ENCODE measurements around the gene DNAJC13. TPM values are rescaled to one million over a fixed set of nuclear protein-coding genes. Genes with fewer than 3 reads are reported as not detected.

DNAJC13 gene
- polyA plus RNA-seq, 2 of the 4 experiments (the other 2 are of a cell fraction) = 17.0 to 29.8 TPM

GRCh38 chr3:132407025-132407424 lies 10.3 kb upstream of the DNAJC13 start:
- H3K4me1 ChIP-seq = no peaks in the 10 kb centered on the region
- CTCF ChIA-PET = interaction anchor here (1.4 kb wide), 1 partner anchor 65 kb away, joined by 4 read pairs; no protein-coding TSS in a partner anchor
- H3K4me3 ChIP-seq = no peak overlapping the region
- POLR2A ChIA-PET = no interaction called here
- DNase-seq (ENCODE audit: low read depth in 1 of 2, low spot score in 1 of 2) (no peak), FAIRE-seq (no peak), ATAC-seq (no peak)
- H3K9me3 ChIP-seq = no peaks in the 10 kb centered on the region
- TF ChIP-seq NPAS2 (CRISPR knock-in tag; IDR thresholded peaks at IDR 0.05; ENCODE audit: borderline replicate concordance) (no peak), NFE2L2 (conservative IDR thresholded peaks at IDR 0.05; ENCODE audit: low read length) (no peak), TFCP2L1 (CRISPR knock-in tag; IDR thresholded peaks at IDR 0.05) (no peak), GATA3 (IDR thresholded peaks at IDR 0.05; ENCODE audit: borderline replicate concordance) (no peak), ZSCAN20 (CRISPR knock-in tag; IDR thresholded peaks at IDR 0.05) (no peak), HDAC2 (IDR thresholded peaks at IDR 0.05) (no peak), ZNF302 (CRISPR knock-in tag; IDR thresholded peaks at IDR 0.05) (no peak), CBX8 (IDR thresholded peaks at IDR 0.05) (no peak), EHMT2 (IDR thresholded peaks at IDR 0.05; ENCODE audit: low read depth) (no peak), CEBPB (IDR thresholded peaks at IDR 0.05) (no peak), USF2 (IDR thresholded peaks at IDR 0.05) (no peak), BCL3 (IDR thresholded peaks at IDR 0.05) (no peak)
- WGBS (ENCODE audit: missing lambda C conversion rate) = 81% methylated on average over 2 of the region's 2 CpGs
- no peak overlapping the region for H3K27ac ChIP-seq
- no peak overlapping the region for H3K4me2 ChIP-seq

DNA sequence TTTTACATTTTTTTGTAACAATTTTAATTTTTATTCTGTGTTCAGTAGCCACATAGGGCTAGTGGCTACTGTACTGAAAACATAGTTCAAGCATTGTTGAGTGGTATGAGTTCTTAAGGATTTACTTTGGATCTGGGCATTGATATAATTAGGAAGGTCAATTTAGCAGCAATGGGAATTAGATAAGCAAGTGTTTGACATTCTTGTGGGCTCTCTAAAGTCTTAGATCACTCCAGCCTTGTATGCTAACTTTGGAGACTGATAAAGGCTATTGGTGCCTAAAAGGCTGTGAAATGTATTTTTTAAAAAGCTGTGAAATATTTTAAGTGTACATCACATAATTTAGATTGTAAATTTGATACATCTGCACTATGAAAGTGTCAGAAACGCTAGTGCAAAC lies 2.5 kb upstream of the DNAJC13 start:
- Histone ChIP-seq H3K4me3 (no peak overlapping the region), H3K4me2 (no peak overlapping the region), H3K27ac (no peak overlapping the region), H3K4me1 (peaks cover 16% of the 10 kb centered on the region; the same call in 2 of the 3 replicates), H3K9me3 (no peaks in the 10 kb centered on the region)
- TF ChIP-seq ZNF302 (CRISPR knock-in tag; IDR thresholded peaks at IDR 0.05) (no peak), MYC (IDR thresholded peaks at IDR 0.05; ENCODE audit: borderline replicate concordance, low read length) (no peak), ZFP36 (IDR thresholded peaks at IDR 0.05; ENCODE audit: borderline replicate concordance, partially characterized antibody) (no peak), EP300 (IDR thresholded peaks at IDR 0.05) (no peak), RAD21 (conservative IDR thresholded peaks at IDR 0.05 in 1 of 2, IDR thresholded peaks at IDR 0.05 in 1 of 2) (no peak)
- TF ChIP-seq, protein P1, sequence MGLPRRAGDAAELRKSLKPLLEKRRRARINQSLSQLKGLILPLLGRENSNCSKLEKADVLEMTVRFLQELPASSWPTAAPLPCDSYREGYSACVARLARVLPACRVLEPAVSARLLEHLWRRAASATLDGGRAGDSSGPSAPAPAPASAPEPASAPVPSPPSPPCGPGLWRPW (IDR thresholded peaks at IDR 0.05) = no peak
- FAIRE-seq (no peak), ATAC-seq (no peak), DNase-seq (ENCODE audit: low read depth in 1 of 2, low spot score in 1 of 2) (no peak)
- ChIA-PET CTCF (no interaction called here), POLR2A (no interaction called here)
- 31% methylated on average over 1 of the region's 1 CpG for WGBS (ENCODE audit: missing lambda C conversion rate)

GRCh38 chr3:132416161-132416560 lies 1.1 kb upstream of the DNAJC13 start:
- TF ChIP-seq HOXB5 (CRISPR knock-in tag; IDR thresholded peaks at IDR 0.05) (no peak), EP300 (IDR thresholded peaks at IDR 0.05) (no peak), SREBF2 (IDR thresholded peaks at IDR 0.05) (no peak), TP53 (CRISPR knock-in tag; IDR thresholded peaks at IDR 0.05) (no peak), JUN (IDR thresholded peaks at IDR 0.05) (no peak), KDM5A (IDR thresholded peaks at IDR 0.05) (no peak), NFE2L2 (conservative IDR thresholded peaks at IDR 0.05; ENCODE audit: low read length) (no peak), HDAC2 (IDR thresholded peaks at IDR 0.05) (no peak)

More at GRCh38 chr3:132416161-132416560, 1.1 kb upstream of the DNAJC13 start:
- peaks cover 27% of the 10 kb centered on the region; the same call in 2 of the 3 replicates for H3K4me1 ChIP-seq
- no peaks in the 10 kb centered on the region for H3K9me3 ChIP-seq
- no peak for FAIRE-seq
- POLR2A ChIA-PET = no interaction called here
- no peak for ATAC-seq
- CTCF ChIA-PET = no interaction called here
- peak overlapping the region in 1 of 2 experiments; percentile 98; a peak in 3 of 6 replicates for H3K27ac ChIP-seq
- H3K4me3 ChIP-seq = no peak overlapping the region
- H3K4me2 ChIP-seq = peak overlapping the region; percentile 96
- DNase-seq (ENCODE audit: low read depth in 1 of 2, low spot score in 1 of 2) = no peak
- WGBS (ENCODE audit: missing lambda C conversion rate) = 86% methylated on average over 4 of the region's 4 CpGs
